Measurements from ENCODE around the gene SPAG16.

Gene SPAG16

GRCh38 chr2:214104967-214105366 lies 820.7 kb downstream of the SPAG16 start:
- in situ Hi-C loops (cut with MboI; ENCODE audit: low pct_unique_long_range_greater_than_20kb, low sequenced_read_pairs, unreplicated experiment): no loop called here
- TF ChIP-seq CTCF (IDR thresholded peaks at IDR 0.05; ENCODE audit: extremely low read depth, insufficient read depth, missing control alignments): no peak
- DNase-seq (ENCODE audit: low spot score): no peak

- TF ChIP-seq CTCF (IDR thresholded peaks at IDR 0.05; ENCODE audit: extremely low read depth, insufficient read depth, missing control alignments): no peak
- in situ Hi-C loops (cut with MboI; ENCODE audit: low pct_unique_long_range_greater_than_20kb, low sequenced_read_pairs, unreplicated experiment): no loop called here
- no peak for DNase-seq (ENCODE audit: low spot score)
These were observed 823.5 kb downstream of the SPAG16 start for GRCh38 chr2:214107726-214108125.

- in situ Hi-C loops (cut with MboI; ENCODE audit: low pct_unique_long_range_greater_than_20kb, low sequenced_read_pairs, unreplicated experiment): no loop called here
- TF ChIP-seq CTCF (IDR thresholded peaks at IDR 0.05; ENCODE audit: extremely low read depth, insufficient read depth, missing control alignments): no peak
- no peak for DNase-seq (ENCODE audit: low spot score)
These were observed 824.3 kb downstream of the SPAG16 start for GRCh38 chr2:214108598-214108997.

- in situ Hi-C loops (cut with MboI; ENCODE audit: low pct_unique_long_range_greater_than_20kb, low sequenced_read_pairs, unreplicated experiment): no loop called here
- DNase-seq (ENCODE audit: low spot score): no peak
These were observed 832.8 kb downstream of the SPAG16 start for GRCh38 chr2:214117054-214117453.

GRCh38 chr2:214126135-214126534 lies 841.9 kb downstream of the SPAG16 start:
- DNase-seq (ENCODE audit: low spot score): no peak
- in situ Hi-C loops (cut with MboI; ENCODE audit: low pct_unique_long_range_greater_than_20kb, low sequenced_read_pairs, unreplicated experiment): no loop called here
- no peak for TF ChIP-seq CTCF (IDR thresholded peaks at IDR 0.05; ENCODE audit: extremely low read depth, insufficient read depth, missing control alignments)

More at GRCh38 chr2:214117054-214117453, 832.8 kb downstream of the SPAG16 start:
- TF ChIP-seq CTCF (IDR thresholded peaks at IDR 0.05; ENCODE audit: extremely low read depth, insufficient read depth, missing control alignments): no peak

- TF ChIP-seq CTCF (IDR thresholded peaks at IDR 0.05; ENCODE audit: extremely low read depth, insufficient read depth, missing control alignments): no peak
- DNase-seq (ENCODE audit: low spot score): no peak
- in situ Hi-C loops (cut with MboI; ENCODE audit: low pct_unique_long_range_greater_than_20kb, low sequenced_read_pairs, unreplicated experiment): no loop called here
These were observed 842.9 kb downstream of the SPAG16 start for GRCh38 chr2:214127170-214127569.

GRCh38 chr2:214127571-214127970 lies 843.3 kb downstream of the SPAG16 start:
- no peak for TF ChIP-seq CTCF (IDR thresholded peaks at IDR 0.05; ENCODE audit: extremely low read depth, insufficient read depth, missing control alignments)
- in situ Hi-C loops (cut with MboI; ENCODE audit: low pct_unique_long_range_greater_than_20kb, low sequenced_read_pairs, unreplicated experiment): no loop called here
- no peak for DNase-seq (ENCODE audit: low spot score)

Measured in GM13977 (cell line).